ENCODE measurements around the gene ELAVL4. TPM values are rescaled to one million over a fixed set of nuclear protein-coding genes. Genes with fewer than 3 reads are reported as not detected.

Gene ELAVL4
- total RNA-seq, 1 experiment from 2014 or later: 0.14 TPM

DNA sequence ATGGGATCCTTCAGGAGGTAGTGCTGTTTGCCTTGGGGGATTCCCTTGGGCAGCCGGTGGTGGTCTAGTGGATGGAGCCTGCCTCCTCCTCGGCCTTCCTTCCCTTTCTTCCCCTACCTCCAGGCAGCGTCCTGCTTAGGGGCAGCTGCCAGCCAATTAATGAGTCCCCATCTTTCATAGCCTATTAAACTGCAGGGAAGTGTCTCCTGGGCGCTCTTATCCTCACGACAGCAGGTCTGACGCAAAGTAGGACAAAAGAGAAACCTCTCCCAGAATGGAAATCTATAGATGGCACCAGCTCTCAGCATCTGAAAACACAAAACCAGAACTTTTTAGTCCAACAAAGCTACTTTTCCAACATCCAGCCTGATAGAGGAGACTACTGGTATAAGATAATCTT, 69.3 kb downstream of the ELAVL4 start:
- no peak for DNase-seq (ENCODE audit: low read depth)

GRCh38 chr1:50179639-50180038, 70.9 kb downstream of the ELAVL4 start:
- DNase-seq (ENCODE audit: low read depth): no peak

DNA sequence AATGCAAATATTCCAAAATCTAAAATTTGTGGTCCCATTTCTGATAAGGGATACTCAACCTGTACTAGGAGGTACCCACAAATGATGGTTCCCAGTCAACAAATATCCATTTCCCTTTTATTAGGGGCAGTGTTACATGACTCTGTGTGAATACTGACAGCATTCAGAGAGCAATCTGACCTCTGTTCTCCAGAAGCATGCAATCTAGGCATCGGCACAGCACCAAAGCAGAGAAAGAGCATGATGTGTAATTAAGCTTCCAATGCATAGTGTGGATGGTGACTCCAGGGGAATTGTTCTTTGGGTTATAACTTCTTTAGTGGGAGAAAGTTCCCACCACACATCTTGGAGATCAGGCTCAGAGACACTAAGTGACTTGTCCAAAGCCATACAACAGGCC, 71.6 kb downstream of the ELAVL4 start:
- no peak for DNase-seq (ENCODE audit: low read depth)

DNA sequence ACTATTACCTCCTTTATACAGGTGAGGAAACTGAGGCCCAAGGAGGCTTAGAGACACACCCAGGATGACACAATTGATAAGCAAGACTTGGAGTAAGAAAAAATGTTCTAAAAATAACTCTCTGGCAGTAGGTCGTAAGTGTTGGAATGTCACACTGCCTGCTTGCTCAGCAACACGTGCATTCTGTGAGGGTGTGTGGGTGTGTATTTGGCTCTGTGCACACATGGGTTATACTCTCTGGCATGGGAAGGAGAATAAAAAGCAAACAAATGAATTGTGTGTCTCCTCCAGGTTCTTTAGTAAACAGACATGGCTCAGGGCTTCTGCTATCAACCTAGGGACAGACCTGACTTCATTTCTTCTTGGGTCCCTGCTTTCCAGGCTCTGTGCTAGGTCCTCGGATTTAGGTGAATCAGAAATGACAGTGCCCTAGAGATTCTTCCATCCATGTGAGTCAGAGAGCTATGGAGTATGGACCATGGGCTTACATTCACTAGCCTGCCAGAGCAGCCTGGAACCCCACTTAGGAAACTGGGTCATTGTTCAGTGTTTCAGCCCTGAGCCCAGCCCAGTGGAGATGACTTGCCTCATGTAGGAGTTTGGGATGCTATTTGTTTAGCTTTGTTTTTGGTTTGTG, 72.4 kb downstream of the ELAVL4 start:
- no peak for DNase-seq (ENCODE audit: low read depth)

DNA sequence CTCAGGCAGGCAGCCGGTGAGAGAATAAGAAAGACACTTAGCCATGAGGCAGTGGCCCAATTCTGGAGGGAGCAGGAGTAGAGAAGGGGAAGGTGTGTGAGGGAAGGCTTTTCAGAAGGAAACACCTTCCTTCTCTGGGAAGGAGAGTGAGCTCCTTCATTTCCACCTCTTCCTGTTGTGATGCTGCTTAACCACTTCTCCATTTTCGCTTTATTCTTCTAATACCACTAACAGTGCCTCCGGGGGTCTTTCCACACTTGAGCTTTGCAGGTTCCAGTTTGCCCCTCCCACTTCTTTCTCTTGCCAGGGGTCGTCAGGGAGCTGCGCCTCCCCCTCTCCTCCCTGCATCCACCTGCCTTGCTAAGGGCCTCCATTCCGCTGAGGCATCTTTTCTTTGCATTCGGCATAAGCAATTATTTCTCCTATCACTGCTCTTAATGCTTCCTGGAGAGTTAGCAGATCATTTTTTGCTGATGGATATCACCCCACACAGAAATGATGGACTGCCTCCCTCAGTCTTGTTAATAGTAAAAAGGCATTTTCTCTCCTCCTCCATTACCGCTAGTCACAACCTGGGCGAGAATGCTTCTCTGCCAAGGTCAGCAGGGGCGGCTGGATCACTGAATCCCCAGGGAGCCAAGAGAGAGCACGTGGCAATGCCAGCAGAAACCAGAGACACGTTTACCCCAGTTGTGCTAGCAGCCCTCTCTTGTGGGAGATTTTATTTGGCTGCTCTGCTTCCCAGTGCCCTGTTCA, 74.8 kb downstream of the ELAVL4 start:
- no peak for DNase-seq (ENCODE audit: low read depth)

DNA sequence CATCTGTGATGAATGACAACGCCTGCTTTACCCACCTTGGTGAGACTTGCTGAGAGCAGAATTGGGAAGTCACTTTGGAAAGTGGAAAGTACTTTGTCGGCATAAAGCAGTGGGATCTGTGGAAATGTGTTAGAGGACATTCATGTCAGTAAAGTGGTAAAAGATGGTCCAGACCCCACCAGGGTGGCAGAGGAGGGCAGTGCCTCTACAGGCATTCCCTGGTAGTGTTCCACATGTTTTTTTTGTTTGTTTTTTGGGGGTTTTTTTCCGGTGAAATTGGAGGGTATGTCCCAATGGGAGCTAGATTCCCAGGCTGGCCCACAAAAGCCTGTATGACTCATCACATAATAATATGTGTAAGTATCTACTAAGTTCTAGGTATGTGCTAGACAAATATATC, 80.6 kb downstream of the ELAVL4 start:
- DNase-seq (ENCODE audit: low read depth): peak; percentile 15

DNA sequence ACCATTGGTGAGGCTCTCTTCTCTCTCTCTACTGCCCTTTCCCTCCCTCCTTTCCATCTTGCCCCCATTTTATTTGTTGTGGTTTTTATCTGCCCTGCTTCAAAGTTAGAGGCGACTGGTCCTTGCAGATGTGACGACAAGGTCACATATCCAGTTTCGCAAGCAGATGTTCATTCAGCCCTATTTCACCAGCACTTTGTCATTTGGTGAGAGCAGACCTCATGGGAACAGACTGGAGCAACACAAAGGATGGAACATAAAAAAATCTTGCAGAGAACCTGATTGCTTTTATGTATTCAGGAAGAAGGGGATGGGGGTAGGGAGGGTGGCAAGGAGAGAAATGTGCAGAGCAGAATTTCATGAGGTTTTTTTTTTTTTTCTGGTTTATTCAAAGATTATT, 84.3 kb downstream of the ELAVL4 start:
- DNase-seq (ENCODE audit: low read depth): no peak

DNA sequence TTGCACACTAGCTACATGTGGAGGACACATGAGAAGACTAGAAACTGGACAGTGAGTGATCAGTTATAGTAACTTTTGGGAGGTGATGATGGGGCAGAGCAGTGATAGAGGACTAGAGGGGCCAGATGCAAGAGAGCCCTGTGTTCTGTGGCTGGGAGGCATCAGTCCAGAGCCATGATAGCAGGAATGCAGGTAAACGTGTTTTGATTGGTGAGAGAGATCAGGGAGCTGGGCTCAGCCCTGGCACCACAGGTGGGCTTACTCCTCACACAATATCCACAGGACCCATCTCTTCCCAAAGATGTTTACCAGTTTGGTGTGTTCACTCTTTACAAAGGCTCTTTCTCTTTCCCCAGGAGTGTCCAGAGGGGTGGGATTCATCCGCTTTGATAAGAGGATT, 86.5 kb downstream of the ELAVL4 start:
- no peak for DNase-seq (ENCODE audit: low read depth)

DNA sequence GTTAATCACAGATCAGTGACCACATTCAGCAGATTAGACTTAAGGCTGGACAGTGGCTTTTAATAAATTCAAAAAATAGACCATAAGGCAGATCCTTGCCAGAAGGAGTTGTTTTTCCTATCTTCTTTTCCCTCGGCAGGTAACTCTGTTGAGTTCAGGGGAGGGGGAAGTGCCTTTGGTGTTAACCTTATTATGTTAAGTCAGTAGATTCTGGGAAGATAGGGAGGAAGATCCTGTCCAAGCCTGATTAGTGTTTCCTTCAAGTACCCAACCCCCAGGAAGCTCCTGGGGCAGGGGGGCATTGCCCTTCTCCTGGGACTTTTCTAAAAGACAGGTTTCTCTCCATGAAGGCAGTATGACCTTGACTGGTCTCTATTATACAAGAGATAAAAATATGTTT, 87.4 kb downstream of the ELAVL4 start:
- DNase-seq (ENCODE audit: low read depth): no peak

GRCh38 chr1:50197216-50197615, 88.5 kb downstream of the ELAVL4 start:
- no peak for DNase-seq (ENCODE audit: low read depth)

DNA sequence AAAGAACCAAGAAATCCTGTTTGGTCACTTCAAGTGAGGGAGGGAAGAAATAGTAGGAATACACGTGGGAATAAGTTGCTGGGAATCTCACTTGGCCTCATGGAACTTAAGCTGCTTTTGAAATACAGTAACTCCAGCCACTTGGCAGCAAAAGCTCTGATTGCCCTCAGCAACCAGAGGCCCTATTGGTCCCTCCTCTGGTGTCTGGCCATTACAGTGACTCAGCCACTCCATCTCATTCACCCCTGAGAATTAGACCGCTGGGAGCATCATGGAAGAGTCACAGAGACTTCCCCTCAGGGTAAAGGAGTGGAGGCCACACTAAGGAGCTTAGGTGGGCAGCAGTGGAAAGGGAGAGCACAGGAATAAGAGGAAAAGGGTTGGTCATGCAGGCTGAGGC, 99.6 kb downstream of the ELAVL4 start:
- DNase-seq (ENCODE audit: low read depth): peak; percentile 18

- DNase-seq (ENCODE audit: low read depth): no peak
Measured at GRCh38 chr1:50208756-50209155, 100.0 kb downstream of the ELAVL4 start.

DNA sequence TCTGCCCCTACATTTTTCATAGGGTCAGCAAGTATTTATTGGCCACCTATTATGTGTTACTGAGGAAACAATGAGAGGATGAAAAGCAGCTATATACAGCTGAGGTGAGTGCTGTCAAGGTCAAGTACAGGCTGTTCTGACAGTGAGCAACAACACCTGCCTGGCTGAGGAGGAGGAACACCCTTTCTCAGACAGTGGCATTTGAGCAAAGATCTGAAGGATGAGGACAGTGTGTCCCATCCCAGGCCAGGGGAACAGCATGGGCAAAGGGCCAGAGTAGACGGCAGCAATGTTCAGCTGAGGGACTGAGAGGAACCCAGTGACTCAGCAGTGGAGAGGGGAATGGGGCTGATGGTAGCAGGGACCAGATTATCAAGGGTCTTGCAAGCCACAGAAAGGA, 101.0 kb downstream of the ELAVL4 start:
- DNase-seq (ENCODE audit: low read depth): no peak

DNA sequence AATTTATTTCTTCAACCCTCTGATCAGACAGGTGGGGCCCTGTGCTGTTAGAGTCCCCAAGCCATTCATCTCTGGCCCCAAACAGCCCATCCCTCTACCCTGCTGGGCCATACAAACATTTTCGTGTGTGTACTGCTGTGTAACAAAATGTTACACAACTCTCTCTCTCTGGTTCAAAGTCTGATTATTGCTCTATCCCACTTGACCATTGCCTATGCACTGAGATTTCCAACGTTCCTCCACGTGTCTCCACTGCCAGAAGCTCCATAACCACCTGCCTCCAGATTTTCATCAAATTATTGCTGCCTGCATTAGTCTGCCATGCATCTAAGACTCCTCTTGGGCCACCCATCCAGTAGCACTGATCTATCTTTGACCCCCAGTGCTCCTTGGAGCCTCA, 104.8 kb downstream of the ELAVL4 start:
- DNase-seq (ENCODE audit: low read depth): no peak

- DNase-seq (ENCODE audit: low read depth): no peak
Measured at GRCh38 chr1:50214717-50215116, 106.0 kb downstream of the ELAVL4 start.

DNA sequence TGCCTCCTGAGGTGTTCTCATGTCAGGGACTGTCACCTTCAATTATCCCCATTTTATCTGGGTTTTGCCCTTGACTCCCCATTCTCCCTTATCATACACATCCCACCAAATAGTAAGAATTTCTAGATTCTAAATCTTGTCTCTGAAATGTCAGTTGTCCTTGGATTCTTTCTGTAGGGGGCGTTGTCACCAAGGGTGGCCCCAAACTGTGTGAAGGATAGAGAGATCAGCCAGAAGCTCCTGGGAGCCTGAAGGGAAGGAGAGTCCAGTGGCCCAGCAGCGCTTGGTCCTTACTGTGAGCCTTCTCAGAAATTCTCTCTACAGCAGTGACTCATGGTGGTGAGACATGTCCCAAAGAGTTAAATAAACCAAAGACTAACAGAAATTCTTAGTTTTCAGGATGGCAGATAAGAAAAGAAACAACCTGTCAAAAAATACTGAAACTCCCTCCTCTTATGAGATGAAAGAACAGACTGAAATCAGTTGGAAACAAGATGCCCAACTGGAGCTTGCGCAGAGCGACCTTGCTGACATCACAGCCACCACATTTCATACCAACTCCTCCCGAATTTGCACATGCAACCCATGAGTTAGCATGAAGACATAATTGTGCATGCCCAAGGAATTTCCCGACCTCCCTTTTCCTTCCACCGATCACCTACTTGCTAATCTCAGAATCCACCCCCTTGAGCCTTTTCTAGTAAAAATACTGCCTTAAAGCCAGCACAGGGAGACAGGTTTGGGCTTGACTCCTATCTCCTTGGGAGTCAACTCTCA, 109.8 kb downstream of the ELAVL4 start:
- DNase-seq (ENCODE audit: low read depth): peak; percentile 3

- DNase-seq (ENCODE audit: low read depth): no peak
Measured at GRCh38 chr1:50228871-50229384, 120.2 kb downstream of the ELAVL4 start.

GRCh38 chr1:50231209-50231608, 122.5 kb downstream of the ELAVL4 start:
- DNase-seq (ENCODE audit: low read depth): no peak

DNA sequence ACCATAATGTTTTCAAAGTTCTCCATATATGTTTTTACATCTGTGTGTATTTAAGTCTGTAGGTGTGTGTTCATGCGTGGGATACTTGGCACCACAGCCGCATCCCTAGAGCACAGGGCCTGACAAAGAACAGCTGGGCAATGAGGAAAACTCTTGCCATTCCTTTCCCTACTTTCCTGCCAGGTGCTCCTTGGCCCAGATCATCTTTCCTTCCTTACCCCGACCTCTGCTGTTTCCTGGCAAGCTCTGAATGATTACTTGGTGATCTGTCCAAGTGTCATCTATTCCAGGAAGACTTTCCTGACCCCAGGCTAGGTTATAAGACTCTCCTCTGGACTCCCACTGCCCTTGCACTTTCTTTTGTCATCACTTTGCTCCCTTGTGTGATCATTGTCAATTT, 123.6 kb downstream of the ELAVL4 start:
- DNase-seq (ENCODE audit: low read depth): no peak

DNA sequence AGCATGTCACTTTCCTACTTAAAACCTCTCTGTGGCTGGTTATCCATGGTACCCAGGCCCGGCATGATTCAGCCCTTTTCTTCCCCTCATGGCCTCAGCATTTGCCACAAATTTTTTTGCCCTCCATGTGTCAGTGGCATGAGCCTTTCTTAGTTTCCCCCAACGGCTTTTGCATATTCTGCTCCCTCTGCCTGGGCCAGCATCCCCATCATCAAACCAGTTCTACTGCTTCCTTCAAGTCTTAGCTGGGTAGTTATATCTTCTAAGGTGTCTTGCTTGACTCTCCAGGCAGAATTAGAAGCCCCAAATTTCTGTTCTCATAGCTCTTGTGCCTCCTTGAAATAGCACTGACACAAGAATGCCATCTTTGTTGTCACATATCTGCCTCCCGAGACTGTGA, 127.9 kb downstream of the ELAVL4 start:
- DNase-seq (ENCODE audit: low read depth): no peak

- no peak for DNase-seq (ENCODE audit: low read depth)
Measured at GRCh38 chr1:50237056-50237455, 128.3 kb downstream of the ELAVL4 start.

DNA sequence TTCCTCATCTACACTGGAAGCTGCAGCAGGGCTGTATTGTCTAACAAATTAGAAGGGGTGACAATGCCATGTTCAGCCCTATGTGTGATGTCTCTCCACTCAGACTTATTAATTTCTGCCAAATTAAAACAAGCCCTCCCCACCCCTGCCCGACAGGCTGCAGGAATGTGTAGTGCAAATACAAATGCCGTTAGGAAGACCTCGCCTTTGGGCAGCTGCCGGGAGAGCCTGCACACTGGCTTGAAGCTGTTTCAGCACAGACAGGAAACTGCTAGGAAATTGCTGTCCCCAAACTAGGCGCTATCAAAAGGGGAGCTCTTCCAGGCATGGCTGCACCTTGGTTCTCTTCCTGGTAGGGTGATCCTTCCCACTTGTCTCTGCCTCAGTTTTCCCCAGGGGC, 135.2 kb downstream of the ELAVL4 start:
- no peak for DNase-seq (ENCODE audit: low read depth)
